Ascending aorta (tissue), 2 donors: Measurements from ENCODE around the gene ROCK2. TPM values are rescaled to one million over a fixed set of nuclear protein-coding genes. Genes with fewer than 3 reads are reported as not detected.

Source experiments
- DNase-seq, 2 donors: peaks; one replicate each; pipeline ENCODE4 v3.0.0-alpha.2; 2019; ENCODE audit warnings: low spot score in 2 of 2
- H3K27ac ChIP-seq, 2 donors: fragments of 200-600 bp; sonication (generic); one replicate each; pipeline ENCODE4 v1.5.1; 2016 to 2017; ENCODE audit warnings: mild to moderate bottlenecking in 1 of 2
- H3K27me3 ChIP-seq: fragments of 200-600 bp; sonication (generic); one replicate; pipeline ENCODE4 v1.5.1; 2017
- H3K36me3 ChIP-seq, 2 donors: fragments of 200-600 bp; sonication (generic); one replicate each; pipeline ENCODE4 v1.5.1; 2016
- H3K4me1 ChIP-seq, 2 donors: fragments of 200-600 bp; sonication (generic); one replicate each; pipeline ENCODE4 v1.5.1; 2016 to 2017; ENCODE audit warnings: mild to moderate bottlenecking in 1 of 2
- H3K4me3 ChIP-seq, 2 donors: fragments of 200-600 bp; sonication (generic); one replicate each; pipeline ENCODE4 v1.5.1; 2016 to 2017; ENCODE audit warnings: mild to moderate bottlenecking in 1 of 2
- H3K9me3 ChIP-seq, 2 donors: fragments of 200-600 bp; sonication (generic); one replicate each; pipeline ENCODE4 v1.5.1; 2016
- intact Hi-C: fragments of 100-400 bp; cut with DNase I; formaldehyde crosslinking; loops from one replicate; pipeline ENCODE4 v1.15.1; 2023
- total RNA-seq: library from RNA; depleted of rRNA; stranded (reverse); fragments of >200 nt; gene quantifications from one replicate; pipeline ENCODE4 v1.1.0, GENCODE V29; 2016
- TF ChIP-seq, protein P1 (sequence below), 3 experiments: fragments of 200-600 bp in 2 of 3; fragments of 450-650 bp in 1 of 3; sonication (generic) in 2 of 3; IDR thresholded peaks; one replicate each; pipeline ENCODE4 v1.5.1; 2016 to 2019; ENCODE audit warnings: antibody characterized with exemption in 3 of 3, mild to moderate bottlenecking in 1 of 3, moderate library complexity in 1 of 3

ROCK2 gene
- total RNA-seq, 1 donor from 2014 or later: 33.0 TPM

DNA sequence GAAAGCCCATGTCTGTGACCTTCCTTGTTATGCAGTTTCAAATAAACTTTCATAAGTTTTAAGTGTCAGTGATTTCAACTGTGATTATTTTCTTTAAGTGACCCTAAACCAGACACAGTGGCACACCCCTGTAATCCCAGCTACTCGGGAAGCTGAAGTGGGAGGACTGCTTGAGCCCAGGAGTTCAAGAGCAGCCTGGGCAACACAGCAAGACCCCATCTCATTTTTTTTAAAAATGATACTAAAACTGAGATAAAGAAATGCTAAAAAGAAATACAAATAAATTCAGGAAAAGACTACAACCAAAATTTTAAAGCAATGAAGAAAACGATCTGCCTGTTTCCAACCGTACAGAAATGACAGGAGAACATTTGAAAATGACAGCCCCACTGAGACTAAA is 54.2 kb downstream of the ROCK2 start:
- no peak for DNase-seq
- Histone ChIP-seq H3K4me1 (peaks cover 0 to 4% of the 10 kb centered on the region in 2 donors), H3K36me3 (peaks cover 1 to 4% of the 10 kb centered on the region in 2 donors), H3K27me3 (no peaks in the 10 kb centered on the region), H3K4me3 (no peak overlapping the region), H3K9me3 (no peaks in the 10 kb centered on the region), H3K27ac (no peak overlapping the region)
- TF ChIP-seq, protein P1, sequence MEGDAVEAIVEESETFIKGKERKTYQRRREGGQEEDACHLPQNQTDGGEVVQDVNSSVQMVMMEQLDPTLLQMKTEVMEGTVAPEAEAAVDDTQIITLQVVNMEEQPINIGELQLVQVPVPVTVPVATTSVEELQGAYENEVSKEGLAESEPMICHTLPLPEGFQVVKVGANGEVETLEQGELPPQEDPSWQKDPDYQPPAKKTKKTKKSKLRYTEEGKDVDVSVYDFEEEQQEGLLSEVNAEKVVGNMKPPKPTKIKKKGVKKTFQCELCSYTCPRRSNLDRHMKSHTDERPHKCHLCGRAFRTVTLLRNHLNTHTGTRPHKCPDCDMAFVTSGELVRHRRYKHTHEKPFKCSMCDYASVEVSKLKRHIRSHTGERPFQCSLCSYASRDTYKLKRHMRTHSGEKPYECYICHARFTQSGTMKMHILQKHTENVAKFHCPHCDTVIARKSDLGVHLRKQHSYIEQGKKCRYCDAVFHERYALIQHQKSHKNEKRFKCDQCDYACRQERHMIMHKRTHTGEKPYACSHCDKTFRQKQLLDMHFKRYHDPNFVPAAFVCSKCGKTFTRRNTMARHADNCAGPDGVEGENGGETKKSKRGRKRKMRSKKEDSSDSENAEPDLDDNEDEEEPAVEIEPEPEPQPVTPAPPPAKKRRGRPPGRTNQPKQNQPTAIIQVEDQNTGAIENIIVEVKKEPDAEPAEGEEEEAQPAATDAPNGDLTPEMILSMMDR (IDR thresholded peaks at IDR 0.05): no peak
- intact Hi-C loops: no loop called here

DNA sequence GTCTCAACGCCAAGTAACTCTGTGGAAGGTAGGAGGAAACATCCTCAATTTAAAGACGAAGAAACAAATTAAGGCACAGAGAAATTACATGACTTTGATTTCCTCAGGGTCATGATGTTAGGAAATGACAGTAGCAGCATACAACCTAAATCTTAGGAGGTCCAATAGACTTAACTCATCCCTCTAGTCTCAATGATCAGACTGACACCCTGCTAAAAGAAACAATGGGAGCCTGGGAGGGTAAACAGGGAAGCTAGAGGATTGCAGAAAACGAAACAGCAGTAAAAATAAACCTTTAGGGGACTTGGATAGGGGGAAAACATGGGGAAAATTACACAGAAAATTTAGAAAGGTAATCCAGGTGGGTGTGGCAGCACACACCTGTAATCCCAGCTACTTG is 56.0 kb downstream of the ROCK2 start:
- Histone ChIP-seq H3K4me1 (peaks cover 0 to 4% of the 10 kb centered on the region in 2 donors), H3K27ac (no peak overlapping the region), H3K36me3 (peaks cover 19 to 20% of the 10 kb centered on the region in 2 donors), H3K9me3 (no peaks in the 10 kb centered on the region), H3K4me3 (no peak overlapping the region), H3K27me3 (no peaks in the 10 kb centered on the region)
- intact Hi-C loops: no loop called here
- TF ChIP-seq, protein P1 (IDR thresholded peaks at IDR 0.05): no peak
- no peak for DNase-seq

DNA sequence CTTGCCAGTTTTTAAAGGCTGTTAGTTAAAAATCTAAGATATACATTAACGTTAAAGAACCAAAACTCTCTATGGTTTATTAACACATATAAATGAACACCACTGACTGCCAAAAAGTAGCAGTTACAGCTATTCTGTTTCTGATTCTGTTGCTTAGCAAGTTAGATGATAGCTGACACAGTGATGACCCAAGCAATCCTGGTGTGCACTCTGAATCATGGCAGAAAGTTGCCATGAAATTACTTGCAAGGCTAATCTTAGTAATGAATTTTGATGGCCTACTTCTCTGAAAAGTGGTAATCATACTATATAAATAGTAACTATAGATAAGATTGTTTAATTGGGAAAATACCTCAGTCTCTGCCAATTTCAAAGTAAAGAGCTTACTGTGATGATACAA is 57.7 kb downstream of the ROCK2 start:
- TF ChIP-seq, protein P1 (IDR thresholded peaks at IDR 0.05): no peak
- DNase-seq: no peak
- peaks cover 0 to 4% of the 10 kb centered on the region in 2 donors for H3K4me1 ChIP-seq
- H3K27me3 ChIP-seq: no peaks in the 10 kb centered on the region
- intact Hi-C loops: no loop called here
- H3K36me3 ChIP-seq: peaks cover 20 to 22% of the 10 kb centered on the region in 2 donors
- no peaks in the 10 kb centered on the region for H3K9me3 ChIP-seq
- H3K4me3 ChIP-seq: no peak overlapping the region
- H3K27ac ChIP-seq: no peak overlapping the region

DNA sequence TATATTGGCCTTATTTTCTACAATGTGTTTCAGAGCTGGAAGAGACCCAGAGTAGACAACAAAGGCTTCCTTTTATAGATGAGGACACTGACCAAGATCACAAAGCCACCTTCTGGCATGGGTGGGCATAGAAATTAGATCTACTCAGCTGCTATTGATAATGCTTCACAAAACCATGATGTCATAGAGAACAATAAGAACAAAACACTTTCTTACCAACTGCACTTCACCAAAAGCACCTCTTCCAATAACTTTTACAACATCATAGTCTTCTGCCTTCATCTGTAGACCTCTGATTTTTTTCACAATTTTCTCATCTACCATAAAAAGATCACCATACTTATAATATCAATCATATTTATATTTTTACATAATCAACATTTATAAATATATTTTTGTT is 58.1 kb downstream of the ROCK2 start:
- Histone ChIP-seq H3K9me3 (no peaks in the 10 kb centered on the region), H3K27ac (no peak overlapping the region), H3K27me3 (no peaks in the 10 kb centered on the region), H3K4me1 (peaks cover 0 to 4% of the 10 kb centered on the region in 2 donors), H3K36me3 (peaks cover 20 to 22% of the 10 kb centered on the region in 2 donors), H3K4me3 (no peak overlapping the region)
- TF ChIP-seq, protein P1 (IDR thresholded peaks at IDR 0.05): no peak
- intact Hi-C loops: no loop called here
- DNase-seq: no peak

DNA sequence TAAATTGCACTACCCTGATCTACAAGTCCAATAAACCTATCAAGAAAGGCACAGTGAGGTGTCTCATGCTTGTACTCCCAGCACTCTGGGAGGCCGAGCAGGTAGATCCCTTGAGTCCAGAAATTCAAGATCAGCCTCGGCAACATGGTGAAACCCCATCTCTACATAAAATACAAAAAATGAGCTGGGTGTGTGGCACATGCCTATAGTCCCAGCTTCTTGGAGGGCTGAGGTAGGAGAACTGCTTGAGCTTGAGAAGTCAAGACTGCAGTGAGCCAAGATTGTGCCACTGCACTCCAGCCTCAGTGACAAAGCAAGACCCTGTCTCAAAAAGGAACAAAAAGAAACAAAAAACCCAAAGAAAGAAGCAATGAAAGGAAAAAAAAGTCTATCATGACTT is 58.9 kb downstream of the ROCK2 start:
- intact Hi-C loops: no loop called here
- no peak for DNase-seq
- TF ChIP-seq, protein P1 (IDR thresholded peaks at IDR 0.05): no peak
- H3K36me3 ChIP-seq: peaks cover 20 to 22% of the 10 kb centered on the region in 2 donors
- H3K4me3 ChIP-seq: no peak overlapping the region
- peaks cover 0 to 4% of the 10 kb centered on the region in 2 donors for H3K4me1 ChIP-seq
- no peaks in the 10 kb centered on the region for H3K9me3 ChIP-seq
- H3K27me3 ChIP-seq: no peaks in the 10 kb centered on the region
- H3K27ac ChIP-seq: no peak overlapping the region

DNA sequence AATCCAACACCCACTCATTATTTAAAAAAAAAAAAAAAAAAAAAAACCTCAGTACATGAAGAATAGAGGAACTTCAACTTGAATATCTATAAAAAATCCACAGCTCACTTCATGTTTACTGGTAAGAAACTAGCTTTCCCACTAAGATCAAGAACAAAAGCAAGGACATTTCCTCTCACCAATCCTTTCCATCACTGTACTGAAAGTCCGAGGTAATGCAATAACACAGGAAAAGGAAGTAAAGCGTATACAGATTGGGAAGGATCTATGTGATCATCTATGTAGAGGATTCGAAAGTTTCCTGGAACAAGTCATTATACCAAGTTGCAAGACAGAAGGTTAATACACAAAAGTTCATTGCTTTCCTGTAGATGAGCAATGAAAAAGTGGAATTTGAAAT is 63.2 kb downstream of the ROCK2 start:
- no peaks in the 10 kb centered on the region for H3K4me1 ChIP-seq
- intact Hi-C loops: no loop called here
- TF ChIP-seq, protein P1 (IDR thresholded peaks at IDR 0.05): no peak
- H3K27ac ChIP-seq: no peak overlapping the region
- no peaks in the 10 kb centered on the region for H3K27me3 ChIP-seq
- no peak for DNase-seq
- no peaks in the 10 kb centered on the region for H3K9me3 ChIP-seq
- no peak overlapping the region for H3K4me3 ChIP-seq
- peaks cover 25 to 28% of the 10 kb centered on the region in 2 donors for H3K36me3 ChIP-seq
